GM19438 (cell line): ENCODE measurements around the gene OR52B6.
"Not testable (repeated sequence)": the region's sequence is repeated elsewhere in the genome, so short reads cannot be mapped to it uniquely, and the experiment has no call there.

ENCODE experiments used
- ATAC-seq: cut with Tn5 transposase; IDR thresholded peaks from one replicate; pipeline ENCODE4 v1.9.1; 2021; ENCODE audit warnings: low read depth; ENCODE audit not compliant: unreplicated experiment

Gene OR52B6, protein sequence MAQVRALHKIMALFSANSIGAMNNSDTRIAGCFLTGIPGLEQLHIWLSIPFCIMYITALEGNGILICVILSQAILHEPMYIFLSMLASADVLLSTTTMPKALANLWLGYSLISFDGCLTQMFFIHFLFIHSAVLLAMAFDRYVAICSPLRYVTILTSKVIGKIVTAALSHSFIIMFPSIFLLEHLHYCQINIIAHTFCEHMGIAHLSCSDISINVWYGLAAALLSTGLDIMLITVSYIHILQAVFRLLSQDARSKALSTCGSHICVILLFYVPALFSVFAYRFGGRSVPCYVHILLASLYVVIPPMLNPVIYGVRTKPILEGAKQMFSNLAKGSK

DNA sequence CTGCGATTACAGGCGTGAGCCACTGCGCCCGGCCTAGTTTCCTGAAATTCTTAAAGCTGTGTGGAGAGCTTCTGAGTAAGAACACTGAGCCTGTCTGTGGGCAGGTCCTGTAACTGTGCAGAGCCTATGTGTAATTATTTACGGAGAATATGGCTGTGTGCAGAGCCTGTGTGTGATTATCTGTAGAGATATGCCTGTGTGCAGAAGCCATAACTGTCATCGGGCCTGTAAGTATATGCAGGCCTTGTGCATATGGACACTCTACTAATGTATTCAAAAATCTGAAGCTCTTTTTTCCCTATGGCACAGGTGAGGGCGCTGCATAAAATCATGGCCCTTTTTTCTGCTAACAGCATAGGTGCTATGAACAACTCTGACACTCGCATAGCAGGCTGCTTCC, at the start of gene OR52B6:
TSS of gene OR52B6 (plus strand) at position 301 of the 400 bp plus-strand sequence. CDS start at position 301, 0 bp downstream.
- no peak for ATAC-seq

DNA sequence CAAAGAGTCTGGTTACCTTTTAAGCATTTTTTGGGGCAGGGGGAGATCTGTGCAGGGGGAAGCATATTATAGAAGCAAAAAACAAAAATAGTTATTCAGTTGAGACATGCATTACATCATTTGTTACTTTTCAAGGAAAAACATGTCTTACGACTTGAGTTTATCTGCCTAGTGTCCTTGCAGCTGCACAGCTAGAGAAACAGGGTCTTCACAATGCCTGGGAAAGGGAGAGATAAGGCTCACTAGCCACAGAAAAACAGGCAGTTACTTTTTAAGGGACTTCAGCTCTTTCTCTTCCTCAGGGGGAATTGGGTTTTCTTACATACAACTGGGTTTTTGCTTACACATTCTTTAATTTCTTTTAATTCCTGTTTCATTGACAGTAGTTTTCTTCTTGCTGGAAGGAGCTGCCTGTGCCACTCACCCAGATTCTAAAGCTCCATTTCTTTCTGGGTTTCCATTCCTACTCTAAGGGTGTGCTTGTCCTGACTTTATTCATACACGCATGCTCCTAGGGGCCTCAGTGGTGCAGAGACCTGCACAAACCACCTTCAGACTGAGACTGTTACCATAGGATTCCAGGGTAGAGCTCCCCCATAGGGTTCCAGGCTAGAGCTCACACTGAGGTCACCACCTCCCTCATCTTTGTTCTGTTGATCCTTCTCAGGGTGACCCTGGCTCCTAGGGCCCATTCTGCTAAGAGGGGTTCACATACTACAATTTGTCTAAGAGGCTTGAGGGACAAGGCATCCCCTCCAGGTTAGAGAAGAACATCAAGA, 49.4 kb upstream of the OR52B6 start:
- no peak for ATAC-seq

GRCh38 chr11:5534046-5534445, 46.6 kb upstream of the OR52B6 start:
- ATAC-seq = no peak

DNA sequence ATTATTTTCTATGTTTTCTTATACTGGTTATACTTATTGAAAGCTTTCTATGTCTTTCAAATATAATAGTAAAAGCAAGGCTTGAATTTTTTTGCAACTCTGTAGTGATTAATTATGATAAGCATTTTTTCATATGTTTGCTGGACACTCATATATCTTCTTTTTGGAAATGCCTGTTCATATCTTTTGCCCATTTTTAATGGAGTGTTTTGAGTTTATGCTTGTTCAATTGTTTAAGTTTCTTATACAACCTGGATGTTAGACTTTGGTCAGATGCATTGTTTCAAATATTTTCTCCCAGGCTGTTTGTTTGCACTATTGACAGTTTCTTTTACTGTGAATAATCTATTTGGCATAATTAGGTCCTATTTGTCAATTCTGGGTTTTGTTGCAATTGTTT, 44.2 kb upstream of the OR52B6 start:
- ATAC-seq = no peak

GRCh38 chr11:5541427-5541826, 39.2 kb upstream of the OR52B6 start:
- ATAC-seq = no peak

DNA sequence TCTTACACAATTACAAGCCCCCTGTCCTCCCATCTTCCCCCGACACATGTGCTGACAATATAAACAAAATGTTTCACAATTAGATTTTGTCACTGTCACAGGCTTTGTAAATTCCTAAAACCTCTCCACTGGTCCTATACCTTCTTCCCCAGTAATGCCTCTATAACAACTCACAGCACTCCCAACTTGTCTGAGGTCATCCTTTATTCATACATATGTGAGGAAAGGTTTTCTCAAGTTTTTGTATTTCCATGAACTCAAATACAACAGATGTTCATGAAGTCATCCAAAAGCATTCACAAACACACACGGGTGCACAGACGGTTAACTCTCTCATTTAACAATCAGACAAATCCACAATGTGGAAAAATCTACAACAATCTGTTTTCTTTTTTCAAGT, 34.2 kb upstream of the OR52B6 start:
- no peak for ATAC-seq

DNA sequence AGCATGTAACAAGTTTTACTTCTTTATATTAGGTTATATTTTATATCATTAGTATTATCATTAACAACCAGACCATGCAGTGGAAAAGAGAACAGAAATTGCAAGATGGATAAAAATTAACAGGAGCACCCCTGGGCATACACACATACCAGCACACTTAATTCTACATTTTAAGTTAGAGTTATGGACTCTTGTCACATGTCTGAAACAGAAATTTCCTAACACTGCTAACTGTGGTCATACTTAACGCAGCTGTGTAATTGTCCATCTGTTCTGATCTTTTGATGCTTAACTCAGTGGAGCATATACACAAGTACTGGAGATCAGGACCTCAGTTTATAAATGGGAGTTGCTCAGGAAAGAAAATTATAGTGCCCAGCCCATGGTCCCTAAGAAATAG, 32.7 kb upstream of the OR52B6 start:
- peak; percentile 82 for ATAC-seq

DNA sequence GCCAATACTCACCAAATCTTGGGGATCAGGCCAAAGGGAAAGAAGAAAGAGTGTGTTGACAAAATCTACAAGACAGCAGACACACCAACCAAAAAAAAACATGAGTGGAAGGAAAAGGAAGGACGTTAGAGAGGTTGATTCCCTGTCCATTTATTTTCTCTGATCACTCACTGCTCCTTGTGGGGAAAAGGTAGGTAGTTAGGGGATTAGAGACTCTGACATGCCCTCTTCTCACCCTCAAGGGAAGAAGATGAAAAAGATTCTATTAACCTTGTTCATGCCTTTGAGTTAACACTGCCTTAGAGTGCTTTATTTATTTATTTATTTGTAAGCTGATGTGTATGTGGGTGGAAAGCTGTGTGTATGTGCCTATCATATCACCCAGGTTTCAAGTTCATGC, 32.2 kb upstream of the OR52B6 start, which contains the start of gene OR52H1:
TSS of gene OR52H1 (minus strand) at position 101 of the 400 bp plus-strand sequence. CDS start 3,035 bp downstream, outside the sequence.
- no peak for ATAC-seq

DNA sequence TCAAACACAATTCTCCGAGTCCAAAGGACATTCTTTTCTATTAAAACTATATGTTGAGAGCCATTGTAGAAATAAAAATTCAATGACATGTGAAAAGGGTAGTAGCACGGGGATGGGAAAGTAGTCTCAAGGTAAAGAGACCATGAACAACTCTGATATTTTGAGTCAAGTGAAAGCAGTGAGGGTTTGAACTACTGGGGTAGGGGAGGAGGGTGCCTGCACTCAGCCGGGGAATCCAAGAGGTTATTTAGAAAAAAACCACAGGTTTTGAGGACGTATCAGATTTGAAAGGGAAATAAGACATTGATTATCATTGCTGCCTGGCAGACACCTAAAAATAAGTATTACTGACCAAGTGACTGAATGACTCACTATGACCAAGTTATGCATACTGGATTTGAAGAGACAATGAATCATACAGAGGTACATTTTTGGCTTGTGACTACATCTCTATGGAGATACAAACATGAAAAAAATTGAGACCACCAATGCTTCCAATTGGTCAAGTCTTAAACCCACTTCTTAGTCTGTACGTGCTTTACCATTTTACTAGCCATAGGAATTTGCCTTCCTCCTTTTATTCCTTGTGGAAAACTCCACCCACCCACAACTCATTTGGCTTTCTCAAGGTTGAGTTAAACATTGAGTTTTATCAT, 30.1 kb upstream of the OR52B6 start:
- ATAC-seq = no peak

GRCh38 chr11:5553343-5553742, 27.3 kb upstream of the OR52B6 start:
- no peak for ATAC-seq

DNA sequence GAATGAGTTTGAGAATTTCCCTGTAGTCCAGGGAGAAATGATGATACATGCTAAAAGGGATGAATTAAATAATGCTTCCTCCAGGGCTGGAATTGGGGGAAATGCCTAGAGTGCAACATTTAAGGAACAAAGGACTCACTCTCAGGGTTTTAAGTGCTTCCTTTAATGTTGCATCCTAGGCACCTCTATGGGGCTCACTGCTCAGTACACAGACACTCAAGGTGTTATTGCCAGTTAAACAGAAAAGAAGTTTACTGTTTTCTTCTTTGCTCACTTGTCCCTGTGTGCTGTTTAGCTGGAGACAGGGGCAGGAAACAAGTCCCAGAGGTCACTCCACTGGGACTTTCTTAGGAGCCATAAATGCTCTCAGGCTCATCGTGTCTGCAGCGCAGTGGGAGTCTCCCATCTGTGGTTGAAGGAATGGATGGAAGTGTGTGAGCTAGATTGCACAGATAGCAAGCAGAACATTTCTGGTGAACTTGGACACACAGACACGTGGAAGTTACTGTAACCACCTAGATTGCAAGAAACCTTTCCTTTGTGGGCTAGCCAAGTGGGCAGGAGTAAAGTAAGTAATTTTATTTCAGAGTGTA, 24.0 kb upstream of the OR52B6 start:
- ATAC-seq = no peak

GRCh38 chr11:5557751-5558150, 22.9 kb upstream of the OR52B6 start:
- no peak for ATAC-seq

DNA sequence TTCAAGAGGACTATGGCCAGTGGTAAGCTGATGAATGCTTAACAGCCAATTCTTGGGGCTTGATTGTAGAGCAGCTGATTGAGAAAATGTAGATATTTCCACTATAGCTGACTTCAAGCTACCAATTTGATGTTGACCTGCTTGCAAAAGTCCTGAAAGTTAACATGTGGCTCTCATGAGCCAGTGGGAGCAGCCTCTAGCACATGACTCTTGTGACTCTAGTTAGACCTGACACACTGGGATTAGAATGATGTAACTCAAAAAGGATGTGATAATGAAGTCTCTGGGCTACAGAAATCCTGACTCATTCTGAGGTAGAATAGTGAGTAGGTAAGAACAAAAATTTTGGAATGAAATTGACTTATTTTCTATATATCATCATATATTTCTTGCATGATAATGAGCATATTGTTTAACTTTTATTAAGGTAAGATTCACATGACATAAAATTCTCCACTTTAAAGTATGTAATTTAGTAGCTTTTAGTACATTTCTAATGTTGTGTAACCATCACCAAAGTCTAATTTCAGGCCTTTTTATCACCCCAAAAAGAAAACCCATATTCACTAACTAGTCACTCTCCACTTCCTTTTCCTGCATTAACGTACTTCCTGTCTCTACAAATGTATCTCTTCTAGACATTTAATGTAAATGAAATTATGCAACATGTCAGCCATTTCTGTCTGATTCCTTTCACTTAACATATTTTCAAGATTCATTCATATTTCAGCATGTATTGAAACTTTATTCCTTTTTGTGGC, 16.2 kb upstream of the OR52B6 start:
- no peak for ATAC-seq

DNA sequence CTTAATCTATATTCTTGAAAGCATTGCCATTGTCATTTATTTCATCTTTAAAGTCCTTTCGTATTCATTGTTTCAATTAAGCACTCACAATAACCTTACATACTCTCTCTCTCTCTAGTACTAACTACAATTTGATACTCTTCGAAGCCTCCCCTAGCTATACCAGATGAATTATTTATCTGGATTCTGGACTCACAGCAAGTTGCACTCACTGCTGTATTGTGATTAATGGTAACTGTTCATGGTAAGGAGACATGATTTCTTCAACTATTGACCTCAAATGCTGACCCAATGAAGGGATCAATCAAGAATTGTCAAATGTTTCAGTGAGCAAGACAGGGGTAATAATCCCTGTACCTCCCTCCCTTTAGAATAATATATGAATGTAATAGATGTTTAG, 6.0 kb upstream of the OR52B6 start:
- ATAC-seq = no peak

GRCh38 chr11:5575152-5575551, 5.5 kb upstream of the OR52B6 start:
- ATAC-seq = no peak

- no peak for ATAC-seq
Measured at GRCh38 chr11:5577101-5577500, 3.6 kb upstream of the OR52B6 start.

GRCh38 chr11:5581014-5581413, 337 bp downstream of the OR52B6 start:
- no peak for ATAC-seq

- not testable (repeated sequence) for ATAC-seq
Measured at GRCh38 chr11:5584458-5584857, 3.8 kb downstream of the OR52B6 start.

GRCh38 chr11:5589906-5590305, 9.2 kb downstream of the OR52B6 start:
- ATAC-seq = not testable (repeated sequence)

DNA sequence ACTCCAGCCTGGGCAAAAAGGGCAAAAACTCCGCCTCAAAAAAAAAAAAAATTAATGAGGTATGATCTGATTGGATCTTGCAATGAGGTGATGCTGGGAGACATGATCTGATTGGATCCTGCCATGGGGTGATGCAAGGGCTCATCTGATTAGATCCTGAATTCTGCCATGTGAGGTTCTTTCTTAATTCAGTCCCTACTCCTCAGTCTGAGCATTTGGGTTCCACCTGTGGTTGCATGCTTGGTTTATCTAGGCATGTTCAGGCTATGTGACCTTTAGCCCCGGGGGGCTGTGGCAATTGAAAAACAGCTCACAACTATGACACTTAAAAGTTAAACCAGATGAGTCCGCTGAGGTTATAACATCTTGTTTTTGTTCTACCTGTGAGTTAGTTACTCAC, 10.9 kb downstream of the OR52B6 start:
- ATAC-seq = no peak
